ENCODE data around the gene KLF2. TPM values are rescaled to one million over a fixed set of nuclear protein-coding genes. Genes with fewer than 3 reads are reported as not detected.
"Not testable (repeated sequence)": the region's sequence is repeated elsewhere in the genome, so short reads cannot be mapped to it uniquely, and the experiment has no call there.

Gene KLF2
- total and polyA plus RNA-seq, 12 donors = 2.2 to 52.3 (median 23.2) TPM

GRCh38 chr19:16283210-16284061, 41.2 kb upstream of the KLF2 start:
- TF ChIP-seq POLR2A (IDR thresholded peaks at IDR 0.05) = peak; percentile 56 to 62
- no peak for TF ChIP-seq CTCF (IDR thresholded peaks at IDR 0.05)
- peak overlapping the region; percentile 66 to 97 (median 86) for H3K27ac ChIP-seq
- no peaks in the 10 kb centered on the region for H3K36me3 ChIP-seq (replicated peaks in 1 of 2)
- H3K4me1 ChIP-seq (replicated peaks in 1 of 2) = peaks cover 20 to 44% of the 10 kb centered on the region in 2 donors
- H3K9me3 ChIP-seq (replicated peaks in 1 of 3) = no peaks in the 10 kb centered on the region
- intact Hi-C loops (cut with DNase I) = no loop called here
- H3K27me3 ChIP-seq = no peaks in the 10 kb centered on the region
- peak; percentile 61 to 89 (median 74) for DNase-seq
- 9 to 21% (median 12%) methylated on average over 31 to 36 of the region's 36 CpGs for WGBS, 4 donors
- peak overlapping the region in 1 of 4 donors; percentile 22 for H3K4me3 ChIP-seq

- DNase-seq = no peak
- Histone ChIP-seq H3K4me3 (no peak overlapping the region), H3K27ac (peak overlapping the region; percentile 66 to 97 (median 86)), H3K27me3 (no peaks in the 10 kb centered on the region), H3K36me3 (replicated peaks in 1 of 2) (no peaks in the 10 kb centered on the region), H3K4me1 (replicated peaks in 1 of 2) (peaks cover 17 to 38% of the 10 kb centered on the region in 2 donors), H3K9me3 (replicated peaks in 1 of 3) (no peaks in the 10 kb centered on the region)
- 86 to 91% (median 89%) methylated on average over 9 of the region's 9 CpGs for WGBS, 4 donors
- TF ChIP-seq CTCF (IDR thresholded peaks at IDR 0.05) (no peak), POLR2A (IDR thresholded peaks at IDR 0.05) (no peak)
- intact Hi-C loops (cut with DNase I) = no loop called here
Observed at GRCh38 chr19:16284505-16284904, 40.1 kb upstream of the KLF2 start.

GRCh38 chr19:16285079-16285478, 39.5 kb upstream of the KLF2 start:
- H3K27me3 ChIP-seq; DNase-seq; intact Hi-C loops (cut with DNase I); H3K4me3 ChIP-seq; H3K9me3 ChIP-seq (replicated peaks in 1 of 3); H3K36me3 ChIP-seq (replicated peaks in 1 of 2): not testable (repeated sequence)
- WGBS, 4 donors = 61 to 79% (median 76%) methylated on average over 3 of the region's 3 CpGs
- Histone ChIP-seq H3K27ac (peak overlapping the region in 4 of 5 donors; percentile 70 to 97 (median 90)), H3K4me1 (replicated peaks in 1 of 2) (peaks cover 16 to 35% of the 10 kb centered on the region in 2 donors)

GRCh38 chr19:16285769-16286498, 38.7 kb upstream of the KLF2 start:
- H3K4me3 ChIP-seq = no peak overlapping the region

More at GRCh38 chr19:16285769-16286498, 38.7 kb upstream of the KLF2 start:
- Histone ChIP-seq H3K27me3 (no peaks in the 10 kb centered on the region), H3K36me3 (replicated peaks in 1 of 2) (no peaks in the 10 kb centered on the region), H3K4me1 (replicated peaks in 1 of 2) (peaks cover 16 to 31% of the 10 kb centered on the region in 2 donors), H3K27ac (peak overlapping the region in 4 of 5 donors; percentile 19 to 93 (median 60)), H3K9me3 (replicated peaks in 1 of 3) (no peaks in the 10 kb centered on the region)
- WGBS, 4 donors = 44 to 61% (median 50%) methylated on average over 10 to 22 of the region's 22 CpGs
- DNase-seq = no peak
- intact Hi-C loops (cut with DNase I) = no loop called here
- TF ChIP-seq POLR2A (IDR thresholded peaks at IDR 0.05) (no peak), CTCF (IDR thresholded peaks at IDR 0.05) (no peak)
